ENCODE results near the gene ZNF581.

The ZNF581 gene

DNA sequence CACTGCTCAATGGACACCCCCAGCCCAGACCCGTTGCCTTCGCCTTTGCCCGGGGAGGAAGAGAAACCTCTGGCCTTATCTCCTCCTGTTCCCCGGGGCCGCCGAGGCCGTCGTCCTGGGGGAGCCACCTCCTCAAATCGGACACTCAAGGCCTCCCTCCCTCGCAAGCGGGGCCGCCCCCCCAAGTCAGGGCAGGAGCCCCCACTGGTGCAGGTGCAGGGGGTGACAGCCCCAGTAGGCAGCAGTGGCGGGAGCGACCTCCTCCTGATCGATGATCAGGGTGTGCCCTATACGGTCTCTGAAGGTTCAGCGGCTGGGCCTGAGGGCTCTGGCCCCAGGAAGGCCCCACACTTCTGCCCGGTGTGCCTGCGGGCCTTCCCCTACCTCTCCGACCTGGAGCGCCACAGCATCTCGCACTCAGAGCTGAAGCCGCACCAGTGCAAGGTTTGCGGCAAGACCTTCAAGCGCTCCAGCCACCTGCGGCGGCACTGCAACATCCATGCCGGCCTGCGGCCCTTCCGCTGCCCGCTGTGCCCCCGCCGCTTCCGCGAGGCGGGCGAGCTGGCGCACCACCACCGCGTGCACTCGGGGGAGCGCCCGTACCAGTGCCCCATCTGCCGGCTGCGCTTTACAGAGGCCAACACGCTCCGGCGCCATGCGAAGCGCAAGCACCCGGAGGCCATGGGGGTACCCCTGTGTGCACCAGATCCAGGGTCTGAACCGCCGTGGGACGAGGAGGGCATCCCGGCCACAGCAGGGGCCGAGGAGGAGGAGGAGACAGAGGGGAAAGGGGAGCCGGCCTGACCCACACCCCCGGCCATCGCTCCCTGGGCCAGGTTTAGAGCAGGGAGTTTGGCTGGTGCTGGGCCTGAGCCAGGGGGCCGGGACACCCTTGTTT, 41.1 kb upstream of the ZNF581 start:
- Histone ChIP-seq H3K9me3 (ENCODE audit: insufficient read depth, low read depth, low read length) (no peaks in the 10 kb centered on the region), H3K27me3 (ENCODE audit: insufficient read depth, low read length) (no peaks in the 10 kb centered on the region), H3K36me3 (ENCODE audit: insufficient read depth, low read depth, low read length) (peaks cover 4% of the 10 kb centered on the region; the same call in 1 of the 2 replicates), H3K27ac (ENCODE audit: low read length) (no peak overlapping the region), H3K4me1 (ENCODE audit: insufficient read depth, low read length) (peaks cover 17% of the 10 kb centered on the region; the same call in 1 of the 2 replicates), H3K9ac (ENCODE audit: low read depth, low read length) (no peak overlapping the region), H3K4me3 (ENCODE audit: low read length) (no peak overlapping the region)

DNA sequence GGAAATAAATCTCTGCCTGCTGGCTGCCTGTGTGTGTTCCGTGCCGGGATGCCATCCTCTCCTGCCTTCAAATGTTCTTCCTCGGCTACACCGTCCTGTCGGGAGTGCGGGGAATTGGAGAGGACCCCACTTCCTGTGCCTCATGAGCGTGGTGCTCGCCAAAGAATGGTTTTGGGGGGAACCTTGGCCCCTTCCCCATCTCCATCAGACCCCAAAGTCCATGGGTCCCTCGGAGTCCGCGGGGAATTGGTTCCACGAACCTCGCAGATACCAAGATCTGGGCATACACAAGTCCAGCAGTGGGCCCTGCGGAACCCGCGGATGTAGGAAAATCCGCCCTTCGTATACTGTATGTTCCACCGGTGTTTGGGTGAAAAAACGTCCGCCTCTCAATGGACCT, 40.3 kb upstream of the ZNF581 start:
- peaks cover 9% of the 10 kb centered on the region; the same call in 1 of the 2 replicates for H3K36me3 ChIP-seq (ENCODE audit: insufficient read depth, low read depth, low read length)
- H3K9ac ChIP-seq (ENCODE audit: low read depth, low read length) = peak overlapping the region; percentile 25; the same call in 1 of the 2 replicates
- H3K27ac ChIP-seq (ENCODE audit: low read length) = no peak overlapping the region

GRCh38 chr19:55603581-55604292, 39.7 kb upstream of the ZNF581 start:
- Histone ChIP-seq H3K9ac (ENCODE audit: low read depth, low read length) (peak overlapping the region; percentile 25; the same call in 1 of the 2 replicates), H3K36me3 (ENCODE audit: insufficient read depth, low read depth, low read length) (peaks cover 9% of the 10 kb centered on the region; the same call in 1 of the 2 replicates), H3K27me3 (ENCODE audit: insufficient read depth, low read length) (no peaks in the 10 kb centered on the region), H3K4me1 (ENCODE audit: insufficient read depth, low read length) (peaks cover 10% of the 10 kb centered on the region; the same call in 1 of the 2 replicates), H3K4me3 (ENCODE audit: low read length) (no peak overlapping the region; the same call in 1 of the 2 replicates), H3K9me3 (ENCODE audit: insufficient read depth, low read depth, low read length) (no peaks in the 10 kb centered on the region), H3K27ac (ENCODE audit: low read length) (no peak overlapping the region)

More for the DNA sequence above, 40.3 kb upstream of the ZNF581 start:
- Histone ChIP-seq H3K9me3 (ENCODE audit: insufficient read depth, low read depth, low read length) (no peaks in the 10 kb centered on the region), H3K4me3 (ENCODE audit: low read length) (no peak overlapping the region), H3K27me3 (ENCODE audit: insufficient read depth, low read length) (no peaks in the 10 kb centered on the region), H3K4me1 (ENCODE audit: insufficient read depth, low read length) (peaks cover 16% of the 10 kb centered on the region; the same call in 1 of the 2 replicates)

GRCh38 chr19:55605207-55605636, 38.2 kb upstream of the ZNF581 start:
- Histone ChIP-seq H3K4me3 (ENCODE audit: low read length) (peak overlapping the region; percentile 97; the same call in 1 of the 2 replicates), H3K4me1 (ENCODE audit: insufficient read depth, low read length) (peaks cover 10% of the 10 kb centered on the region; the same call in 1 of the 2 replicates), H3K27me3 (ENCODE audit: insufficient read depth, low read length) (no peaks in the 10 kb centered on the region), H3K9ac (ENCODE audit: low read depth, low read length) (peak overlapping the region; percentile 78; the same call in 1 of the 2 replicates), H3K36me3 (ENCODE audit: insufficient read depth, low read depth, low read length) (peaks cover 20% of the 10 kb centered on the region; the same call in 1 of the 2 replicates), H3K27ac (ENCODE audit: low read length) (no peak overlapping the region), H3K9me3 (ENCODE audit: insufficient read depth, low read depth, low read length) (no peaks in the 10 kb centered on the region)

DNA sequence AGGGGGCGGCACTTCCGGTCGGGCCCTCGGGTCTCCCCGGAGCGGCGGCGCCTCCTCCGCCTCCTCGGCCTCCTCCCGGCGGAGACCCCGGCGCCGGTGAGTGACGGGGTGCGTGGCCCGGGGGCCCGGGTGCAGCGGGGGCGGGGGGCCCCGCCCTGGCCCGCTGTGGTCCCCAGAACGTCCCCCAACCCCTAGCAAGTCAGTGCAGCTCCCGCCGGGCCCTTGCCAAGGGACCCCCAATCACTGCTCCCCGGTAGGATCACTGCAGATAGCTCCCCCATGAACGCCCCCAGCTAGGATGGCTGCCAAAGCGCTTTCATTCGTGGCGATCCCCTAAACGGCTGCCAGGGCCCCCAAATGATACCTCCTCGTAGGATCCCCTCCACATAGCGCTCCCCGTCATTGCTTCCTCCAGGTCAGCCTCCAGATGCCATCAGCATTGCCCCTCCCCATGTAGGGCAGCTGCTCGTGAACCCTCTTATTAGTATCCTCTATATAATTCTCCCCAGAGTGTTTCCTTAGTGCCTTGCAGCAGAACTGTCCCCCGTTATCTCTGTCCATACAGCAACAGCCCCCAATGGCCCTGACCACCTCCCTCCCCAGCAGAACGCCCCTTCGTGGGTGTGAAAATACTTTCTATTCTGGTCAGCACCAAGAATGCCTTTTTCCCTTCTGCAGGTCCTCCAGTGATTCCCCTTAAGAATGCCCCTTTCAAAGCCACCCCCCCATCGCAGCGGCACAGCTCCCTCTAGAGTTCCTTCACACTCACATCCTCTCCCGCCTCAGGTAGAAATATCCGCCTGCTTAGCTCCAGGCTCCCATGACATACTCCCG, 37.6 kb upstream of the ZNF581 start, which contains the start of gene ZNF865:
ZNF865 (plus strand) TSS at position 11 of the 834 bp plus-strand sequence. CDS start 7,972 bp downstream, outside the sequence.
- peak within 1 kb of the TSS; percentile 97 for H3K4me3 ChIP-seq (ENCODE audit: low read length)
- peaks cover 9% of the 10 kb centered on the region; the same call in 1 of the 2 replicates for H3K4me1 ChIP-seq (ENCODE audit: insufficient read depth, low read length)
- H3K27ac ChIP-seq (ENCODE audit: low read length) = peak within 1 kb of the TSS; percentile 67
- H3K27me3 ChIP-seq (ENCODE audit: insufficient read depth, low read length) = no peaks in the 10 kb centered on the region
- peak within 1 kb of the TSS; percentile 97 for H3K9ac ChIP-seq (ENCODE audit: low read depth, low read length)
- peaks cover 21% of the 10 kb centered on the region; the same call in 1 of the 2 replicates for H3K36me3 ChIP-seq (ENCODE audit: insufficient read depth, low read depth, low read length)
- no peaks in the 10 kb centered on the region for H3K9me3 ChIP-seq (ENCODE audit: insufficient read depth, low read depth, low read length)

DNA sequence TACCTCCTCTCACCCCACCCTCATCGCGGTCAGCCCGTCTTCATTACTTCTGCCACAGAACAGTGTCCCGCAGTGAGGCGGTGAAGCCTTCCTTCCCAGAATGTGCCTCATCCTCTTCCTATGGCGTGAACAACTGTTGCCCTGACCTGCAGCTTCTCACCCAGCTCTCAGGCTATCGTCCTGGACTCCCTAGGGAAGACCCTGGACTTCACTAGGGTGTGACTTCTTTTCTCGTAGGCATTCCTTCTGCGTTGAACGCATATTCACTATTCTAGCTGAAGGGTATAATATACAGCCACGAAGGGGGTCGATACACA, 37.0 kb upstream of the ZNF581 start:
- H3K27ac ChIP-seq (ENCODE audit: low read length) = peak overlapping the region; percentile 15

GRCh38 chr19:55606817-55607216, 36.6 kb upstream of the ZNF581 start:
- Histone ChIP-seq H3K36me3 (ENCODE audit: insufficient read depth, low read depth, low read length) (peaks cover 21% of the 10 kb centered on the region; the same call in 1 of the 2 replicates), H3K9me3 (ENCODE audit: insufficient read depth, low read depth, low read length) (no peaks in the 10 kb centered on the region), H3K27ac (ENCODE audit: low read length) (peak overlapping the region; percentile 15), H3K4me1 (ENCODE audit: insufficient read depth, low read length) (peaks cover 5% of the 10 kb centered on the region; the same call in 1 of the 2 replicates), H3K4me3 (ENCODE audit: low read length) (peak overlapping the region; percentile 97), H3K9ac (ENCODE audit: low read depth, low read length) (peak overlapping the region; percentile 97; the same call in 1 of the 2 replicates), H3K27me3 (ENCODE audit: insufficient read depth, low read length) (no peaks in the 10 kb centered on the region)

More for the DNA sequence above, 37.0 kb upstream of the ZNF581 start:
- Histone ChIP-seq H3K27me3 (ENCODE audit: insufficient read depth, low read length) (no peaks in the 10 kb centered on the region), H3K36me3 (ENCODE audit: insufficient read depth, low read depth, low read length) (peaks cover 21% of the 10 kb centered on the region; the same call in 1 of the 2 replicates), H3K9me3 (ENCODE audit: insufficient read depth, low read depth, low read length) (no peaks in the 10 kb centered on the region), H3K4me1 (ENCODE audit: insufficient read depth, low read length) (peaks cover 5% of the 10 kb centered on the region; the same call in 1 of the 2 replicates), H3K9ac (ENCODE audit: low read depth, low read length) (peak overlapping the region; percentile 97; the same call in 1 of the 2 replicates), H3K4me3 (ENCODE audit: low read length) (peak overlapping the region; percentile 97)

- H3K4me3 ChIP-seq (ENCODE audit: low read length) = no peak overlapping the region
- H3K9ac ChIP-seq (ENCODE audit: low read depth, low read length) = no peak overlapping the region
- no peaks in the 10 kb centered on the region for H3K9me3 ChIP-seq (ENCODE audit: insufficient read depth, low read depth, low read length)
- H3K27ac ChIP-seq (ENCODE audit: low read length) = no peak overlapping the region
- peaks cover 5% of the 10 kb centered on the region; the same call in 1 of the 2 replicates for H3K4me1 ChIP-seq (ENCODE audit: insufficient read depth, low read length)
- peaks cover 21% of the 10 kb centered on the region; the same call in 1 of the 2 replicates for H3K36me3 ChIP-seq (ENCODE audit: insufficient read depth, low read depth, low read length)
- H3K27me3 ChIP-seq (ENCODE audit: insufficient read depth, low read length) = no peaks in the 10 kb centered on the region
Measured at GRCh38 chr19:55609326-55609725, 34.1 kb upstream of the ZNF581 start.

GRCh38 chr19:55611300-55611982, 32.0 kb upstream of the ZNF581 start:
- H3K9ac ChIP-seq (ENCODE audit: low read depth, low read length) = no peak overlapping the region
- H3K9me3 ChIP-seq (ENCODE audit: insufficient read depth, low read depth, low read length) = no peaks in the 10 kb centered on the region
- H3K4me3 ChIP-seq (ENCODE audit: low read length) = no peak overlapping the region
- H3K4me1 ChIP-seq (ENCODE audit: insufficient read depth, low read length) = peaks cover 4% of the 10 kb centered on the region; the same call in 1 of the 2 replicates
- H3K36me3 ChIP-seq (ENCODE audit: insufficient read depth, low read depth, low read length) = peaks cover 29% of the 10 kb centered on the region; the same call in 1 of the 2 replicates
- H3K27ac ChIP-seq (ENCODE audit: low read length) = no peak overlapping the region
- no peaks in the 10 kb centered on the region for H3K27me3 ChIP-seq (ENCODE audit: insufficient read depth, low read length)

DNA sequence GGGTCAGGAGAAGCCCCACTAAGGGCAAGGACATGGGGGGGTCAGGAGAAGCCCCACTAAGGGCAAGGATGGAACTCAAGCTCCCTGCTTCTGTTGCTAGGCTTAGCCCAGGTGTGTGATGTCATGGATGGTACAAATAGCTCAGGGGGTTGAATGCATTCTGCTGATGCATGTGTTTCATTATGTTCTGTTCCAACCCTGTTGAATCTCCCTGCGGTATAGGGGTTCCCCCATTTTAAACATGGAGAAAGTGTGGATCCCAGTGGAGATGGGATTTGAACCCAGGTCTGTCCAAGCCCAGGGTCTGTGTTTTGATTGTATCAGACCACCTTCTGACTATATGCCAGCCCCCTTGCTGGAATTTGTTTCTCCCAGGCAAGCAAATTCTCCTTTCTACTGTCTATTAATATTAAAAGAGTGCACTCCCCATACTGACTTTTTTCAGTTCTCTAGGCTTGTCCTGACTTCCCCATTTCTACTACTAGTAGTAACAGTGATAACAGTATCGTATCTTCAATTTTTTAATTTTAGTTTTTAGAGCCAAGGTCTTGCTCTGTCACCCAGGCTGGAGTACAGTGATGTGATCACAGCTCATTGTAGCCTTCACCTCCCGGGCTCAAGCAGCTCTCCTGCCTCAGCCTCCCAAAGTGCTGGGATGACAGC, 31.3 kb upstream of the ZNF581 start:
- peaks cover 32% of the 10 kb centered on the region; the same call in 1 of the 2 replicates for H3K36me3 ChIP-seq (ENCODE audit: insufficient read depth, low read depth, low read length)
- no peak overlapping the region for H3K9ac ChIP-seq (ENCODE audit: low read depth, low read length)
- H3K4me3 ChIP-seq (ENCODE audit: low read length) = no peak overlapping the region
- H3K9me3 ChIP-seq (ENCODE audit: insufficient read depth, low read depth, low read length) = no peaks in the 10 kb centered on the region
- no peaks in the 10 kb centered on the region for H3K27me3 ChIP-seq (ENCODE audit: insufficient read depth, low read length)
- no peaks in the 10 kb centered on the region for H3K4me1 ChIP-seq (ENCODE audit: insufficient read depth, low read length)
- no peak overlapping the region for H3K27ac ChIP-seq (ENCODE audit: low read length)

All from iPS-20b (cell line).